Hepatocyte (in vitro differentiated cells): ENCODE measurements around the gene MAP2. TPM values are rescaled to one million over a fixed set of nuclear protein-coding genes. Genes with fewer than 3 reads are reported as not detected.

Experiments used
- DNase-seq: peaks from one replicate; pipeline ENCODE4 v3.0.0-alpha.2; 2016; ENCODE audit warnings: low spot score
- H2AFZ ChIP-seq: fragments of 200-600 bp; sonication (generic); 2 replicates; pipeline ENCODE4 v1.6.0; 2016; ENCODE audit warnings: antibody characterized with exemption, mild to moderate bottlenecking
- H3K27ac ChIP-seq: fragments of 200-600 bp; sonication (generic); 2 replicates; pipeline ENCODE4 v1.5.1; 2016; ENCODE audit warnings: mild to moderate bottlenecking
- H3K27me3 ChIP-seq: fragments of 200-600 bp; sonication (generic); 2 replicates; pipeline ENCODE4 v1.6.1; 2016
- H3K36me3 ChIP-seq: fragments of 200-600 bp; sonication (generic); replicated peaks from 2 replicates; pipeline ENCODE4 v1.5.1; 2016; ENCODE audit warnings: low read depth; ENCODE audit not compliant: insufficient read depth
- H3K4me1 ChIP-seq: fragments of 200-600 bp; sonication (generic); 2 replicates; pipeline ENCODE4 v1.5.1; 2016; ENCODE audit warnings: mild to moderate bottlenecking, moderate library complexity; ENCODE audit not compliant: insufficient read depth
- H3K4me2 ChIP-seq: fragments of 200-600 bp; sonication (generic); 2 replicates; pipeline ENCODE4 v1.6.0; 2016
- H3K4me3 ChIP-seq: fragments of 200-600 bp; sonication (generic); 2 replicates; pipeline ENCODE4 v1.5.1; 2016; ENCODE audit warnings: mild to moderate bottlenecking
- H3K79me2 ChIP-seq: fragments of 200-600 bp; sonication (generic); 2 replicates; pipeline ENCODE4 v1.6.0; 2017; ENCODE audit warnings: mild to moderate bottlenecking
- H3K9me2 ChIP-seq: fragments of 200-600 bp; sonication (generic); replicated peaks from 2 replicates; pipeline ENCODE4 v1.6.0; 2017; ENCODE audit warnings: mild to moderate bottlenecking; ENCODE audit not compliant: insufficient read depth
- H3K9me3 ChIP-seq: fragments of 200-600 bp; sonication (generic); 2 replicates; pipeline ENCODE4 v1.5.1; 2016; ENCODE audit warnings: low read depth, mild to moderate bottlenecking
- H4K20me1 ChIP-seq: fragments of 200-600 bp; sonication (generic); 2 replicates; pipeline ENCODE4 v1.6.0; 2016; ENCODE audit warnings: mild to moderate bottlenecking; ENCODE audit not compliant: insufficient read depth, poor library complexity, severe bottlenecking
- EZH2 ChIP-seq: fragments of 200-600 bp; sonication (generic); IDR thresholded peaks from 2 replicates; pipeline ENCODE4 v1.6.1; 2016; ENCODE audit warnings: antibody characterized with exemption, mild to moderate bottlenecking, borderline replicate concordance
- EZH2phosphoT487 ChIP-seq: fragments of 200-600 bp; sonication (generic); IDR thresholded peaks from one replicate; pipeline ENCODE4 v1.6.1; 2018; ENCODE audit warnings: antibody characterized with exemption, mild to moderate bottlenecking, low read depth, moderate library complexity; ENCODE audit not compliant: unreplicated experiment, severe bottlenecking
- WGBS: methylation state at CpG from one replicate; pipeline ENCODE4 v1.1.6; 2016; ENCODE audit warnings: low lambda C conversion rate; ENCODE audit errors: missing lambda C conversion rate; 5-methylcytosine and 5-hydroxymethylcytosine counted together
- polyA plus RNA-seq: library from polyadenylated mRNA; unstranded; fragments of >200 nt; fragmentation: Nextera tagmentation; extraction: Ambion mirVana; gene quantifications from 2 replicates; pipeline ENCODE4 v1.2.1, GENCODE V29; 2016
- total RNA-seq: library from RNA; depleted of rRNA; stranded (reverse); fragments of >200 nt; gene quantifications from 2 replicates; pipeline ENCODE4 v1.2.3, GENCODE V29; 2014
- TF ChIP-seq, protein P1 (sequence below): fragments of 200-600 bp; sonication (generic); IDR thresholded peaks from 2 replicates; pipeline ENCODE4 v1.5.1; 2016; ENCODE audit warnings: antibody characterized with exemption, mild to moderate bottlenecking; ENCODE audit not compliant: poor library complexity

The MAP2 gene
- total and polyA plus RNA-seq, 2 experiments from 2014 or later = 4.6 to 5.8 TPM

DNA sequence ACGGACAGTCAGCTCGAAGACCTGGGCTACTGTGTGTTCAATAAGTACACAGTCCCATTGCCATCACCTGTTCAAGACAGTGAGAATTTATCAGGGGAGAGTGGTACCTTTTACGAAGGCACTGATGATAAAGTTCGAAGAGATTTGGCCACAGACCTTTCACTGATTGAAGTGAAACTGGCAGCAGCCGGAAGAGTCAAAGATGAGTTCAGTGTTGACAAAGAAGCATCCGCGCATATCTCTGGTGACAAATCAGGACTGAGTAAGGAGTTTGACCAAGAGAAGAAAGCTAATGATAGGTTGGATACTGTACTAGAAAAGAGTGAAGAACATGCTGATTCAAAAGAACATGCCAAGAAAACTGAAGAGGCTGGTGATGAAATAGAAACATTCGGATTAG is 270.9 kb downstream of the MAP2 start:
- Histone ChIP-seq H4K20me1 (no peaks in the 10 kb centered on the region), H3K27me3 (no peaks in the 10 kb centered on the region), H3K27ac (no peak overlapping the region), H3K4me2 (no peak overlapping the region), H2AFZ (no peak overlapping the region), H3K4me1 (no peaks in the 10 kb centered on the region), H3K9me2 (no peaks in the 10 kb centered on the region), H3K4me3 (no peak overlapping the region), H3K36me3 (no peaks in the 10 kb centered on the region), H3K79me2 (no peaks in the 10 kb centered on the region), H3K9me3 (no peaks in the 10 kb centered on the region)
- no peak for TF ChIP-seq EZH2
- TF ChIP-seq, protein P1, sequence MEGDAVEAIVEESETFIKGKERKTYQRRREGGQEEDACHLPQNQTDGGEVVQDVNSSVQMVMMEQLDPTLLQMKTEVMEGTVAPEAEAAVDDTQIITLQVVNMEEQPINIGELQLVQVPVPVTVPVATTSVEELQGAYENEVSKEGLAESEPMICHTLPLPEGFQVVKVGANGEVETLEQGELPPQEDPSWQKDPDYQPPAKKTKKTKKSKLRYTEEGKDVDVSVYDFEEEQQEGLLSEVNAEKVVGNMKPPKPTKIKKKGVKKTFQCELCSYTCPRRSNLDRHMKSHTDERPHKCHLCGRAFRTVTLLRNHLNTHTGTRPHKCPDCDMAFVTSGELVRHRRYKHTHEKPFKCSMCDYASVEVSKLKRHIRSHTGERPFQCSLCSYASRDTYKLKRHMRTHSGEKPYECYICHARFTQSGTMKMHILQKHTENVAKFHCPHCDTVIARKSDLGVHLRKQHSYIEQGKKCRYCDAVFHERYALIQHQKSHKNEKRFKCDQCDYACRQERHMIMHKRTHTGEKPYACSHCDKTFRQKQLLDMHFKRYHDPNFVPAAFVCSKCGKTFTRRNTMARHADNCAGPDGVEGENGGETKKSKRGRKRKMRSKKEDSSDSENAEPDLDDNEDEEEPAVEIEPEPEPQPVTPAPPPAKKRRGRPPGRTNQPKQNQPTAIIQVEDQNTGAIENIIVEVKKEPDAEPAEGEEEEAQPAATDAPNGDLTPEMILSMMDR = no peak
- no peak for TF ChIP-seq EZH2phosphoT487
- no peak for DNase-seq
- WGBS = 92% methylated on average over 8 of the region's 8 CpGs

DNA sequence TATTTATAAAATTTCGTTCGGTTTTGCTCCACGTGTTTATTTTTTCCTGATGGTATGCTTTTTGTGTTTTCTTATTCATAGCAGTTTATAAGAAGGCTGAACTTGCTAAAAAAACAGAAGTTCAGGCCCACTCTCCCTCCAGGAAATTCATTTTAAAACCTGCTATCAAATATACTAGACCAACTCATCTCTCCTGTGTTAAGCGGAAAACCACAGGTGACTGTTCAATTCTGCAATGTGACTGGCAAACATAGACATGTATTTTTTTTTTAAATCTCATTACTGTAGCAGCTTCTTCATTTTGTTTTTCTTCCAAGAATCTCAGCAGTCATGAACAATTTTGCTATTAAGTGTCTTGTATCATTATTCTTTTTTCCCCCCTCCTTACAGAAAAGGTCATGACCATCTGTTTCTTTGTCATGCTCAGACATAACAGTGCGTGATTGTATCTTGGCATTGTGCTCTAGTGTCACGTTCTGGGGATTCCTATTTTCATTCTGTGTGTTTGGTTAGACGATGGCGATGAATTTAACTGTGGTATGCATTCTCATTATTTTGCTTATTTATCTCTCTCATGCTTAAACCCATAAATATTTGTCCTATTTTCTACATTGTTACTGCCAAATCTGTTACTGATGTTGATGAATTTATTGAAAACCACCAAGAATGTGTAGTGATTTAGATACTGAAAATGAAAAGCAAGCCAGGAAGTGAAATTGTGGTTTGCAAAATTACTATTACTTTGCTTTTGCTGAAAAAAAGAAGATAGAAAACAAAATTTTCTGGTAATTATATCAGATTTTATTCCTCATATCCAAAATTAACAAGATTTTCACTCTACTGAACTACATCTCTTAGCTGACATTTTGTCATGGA is 273.2 kb downstream of the MAP2 start:
- Histone ChIP-seq H3K9me3 (no peaks in the 10 kb centered on the region), H3K27me3 (no peaks in the 10 kb centered on the region), H3K79me2 (no peaks in the 10 kb centered on the region), H3K4me1 (no peaks in the 10 kb centered on the region), H3K4me3 (no peak overlapping the region), H3K27ac (no peak overlapping the region), H3K4me2 (no peak overlapping the region), H3K9me2 (no peaks in the 10 kb centered on the region), H4K20me1 (no peaks in the 10 kb centered on the region), H2AFZ (no peak overlapping the region), H3K36me3 (no peaks in the 10 kb centered on the region)
- TF ChIP-seq EZH2 (no peak), EZH2phosphoT487 (no peak)
- TF ChIP-seq, protein P1 = no peak
- no peak for DNase-seq
- 87% methylated on average over 8 of the region's 8 CpGs for WGBS

DNA sequence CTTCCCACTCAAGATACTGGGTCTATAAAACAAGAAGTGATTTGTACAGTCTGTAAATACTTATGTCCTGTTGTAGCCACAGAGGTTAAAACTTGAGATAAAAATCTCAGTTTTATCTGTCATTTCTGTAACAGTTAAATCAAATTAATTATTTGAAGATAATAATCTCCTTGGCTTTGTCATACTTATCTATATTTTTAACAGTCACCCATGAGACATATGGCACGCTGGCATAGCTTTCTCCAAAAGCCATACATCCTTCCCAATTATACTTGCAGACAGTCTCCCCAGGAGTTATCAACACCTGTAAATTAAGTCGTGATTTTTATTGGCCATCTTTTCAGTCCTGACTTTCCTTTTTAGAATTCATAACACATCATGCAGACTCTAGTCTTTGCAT is 278.9 kb downstream of the MAP2 start:
- no peaks in the 10 kb centered on the region for H3K36me3 ChIP-seq
- H2AFZ ChIP-seq = no peak overlapping the region
- H3K9me2 ChIP-seq = no peaks in the 10 kb centered on the region
- H4K20me1 ChIP-seq = no peaks in the 10 kb centered on the region
- no peak overlapping the region for H3K27ac ChIP-seq
- 78% methylated on average over 2 of the region's 2 CpGs for WGBS
- no peaks in the 10 kb centered on the region for H3K79me2 ChIP-seq
- TF ChIP-seq, protein P1 = no peak
- TF ChIP-seq EZH2phosphoT487 = no peak
- TF ChIP-seq EZH2 = no peak
- no peak overlapping the region for H3K4me3 ChIP-seq
- no peaks in the 10 kb centered on the region for H3K4me1 ChIP-seq
- no peak overlapping the region for H3K4me2 ChIP-seq
- H3K27me3 ChIP-seq = no peaks in the 10 kb centered on the region
- no peaks in the 10 kb centered on the region for H3K9me3 ChIP-seq
- no peak for DNase-seq
